Spleen (tissue), 11 donors: ENCODE measurements around the gene TCEAL3. TPM values are rescaled to one million over a fixed set of nuclear protein-coding genes. Genes with fewer than 3 reads are reported as not detected.

Experiments used
- DNase-seq: peaks from one replicate; pipeline ENCODE4 v3.0.0-alpha.2; 2020
- H3K27ac ChIP-seq, 8 donors: fragments of 200-600 bp; sonication (generic) in 7 of 8; 1 replicate in 4 of 8; 2 replicates in 4 of 8; pipeline versions ENCODE4 v1.5.0 to v1.8.0; 2016 to 2021; ENCODE audit warnings: inconsistent platforms in 4 of 8, mild to moderate bottlenecking in 4 of 8, moderate library complexity in 1 of 8
- H3K27me3 ChIP-seq, 7 donors: fragments of 200-600 bp; sonication (generic) in 6 of 7; replicated peaks in 1 of 7; 1 replicate in 4 of 7; 2 replicates in 3 of 7; pipeline versions ENCODE4 v1.5.0 to v1.8.0; 2016 to 2021; ENCODE audit warnings: inconsistent platforms in 3 of 7, mild to moderate bottlenecking in 1 of 7
- H3K36me3 ChIP-seq, 6 donors: fragments of 200-600 bp; sonication (generic) in 5 of 6; 1 replicate in 4 of 6; 2 replicates in 2 of 6; pipeline versions ENCODE4 v1.5.0 to v1.8.0; 2016 to 2021; ENCODE audit warnings: inconsistent platforms in 2 of 6
- H3K4me1 ChIP-seq, 6 donors: fragments of 200-600 bp; sonication (generic) in 5 of 6; 1 replicate in 3 of 6; 2 replicates in 3 of 6; pipeline versions ENCODE4 v1.5.0 to v1.8.0; 2016 to 2021; ENCODE audit warnings: inconsistent platforms in 3 of 6
- H3K4me3 ChIP-seq, 8 donors: fragments of 200-600 bp; sonication (generic) in 7 of 8; 1 replicate in 4 of 8; 2 replicates in 4 of 8; pipeline versions ENCODE4 v1.5.0 to v1.8.0; 2016 to 2021; ENCODE audit warnings: inconsistent platforms in 4 of 8, mild to moderate bottlenecking in 4 of 8, moderate library complexity in 2 of 8
- H3K9me3 ChIP-seq, 8 donors: fragments of 200-600 bp; sonication (generic) in 7 of 8; 1 replicate in 4 of 8; 2 replicates in 4 of 8; pipeline versions ENCODE4 v1.5.0 to v1.8.0; 2016 to 2021; ENCODE audit warnings: inconsistent platforms in 4 of 8
- CTCF ChIP-seq, 11 experiments: fragments of 200-600 bp in 7 of 11; fragments of 450-650 bp in 4 of 11; sonication (generic) in 4 of 11; IDR thresholded peaks in 8 of 11; conservative IDR thresholded peaks in 3 of 11; 1 replicate in 7 of 11; 2 replicates in 4 of 11; pipeline versions ENCODE4 v1.4.0 to v1.8.0; 2016 to 2021; ENCODE audit warnings: antibody characterized with exemption in 11 of 11, inconsistent platforms in 4 of 11, mild to moderate bottlenecking in 1 of 11
- POLR2A ChIP-seq, 3 donors: fragments of 450-650 bp; IDR thresholded peaks; one replicate each; pipeline ENCODE4 v1.5.1; 2017; ENCODE audit warnings: antibody characterized with exemption in 3 of 3, mild to moderate bottlenecking in 1 of 3
- POLR2AphosphoS5 ChIP-seq, 3 donors: sonication (generic); formaldehyde crosslinking; IDR thresholded peaks; one replicate each; pipeline ENCODE4 v1.5.1; 2017; ENCODE audit warnings: antibody characterized with exemption in 3 of 3
- WGBS, 5 donors: extraction: QIAGEN DNeasy Blood & Tissue Kit in 3 of 5; methylation state at CpG; one replicate each; pipeline versions ENCODE4 v1.1.5 to v1.1.7; 2013 to 2018; 5-methylcytosine and 5-hydroxymethylcytosine counted together
- intact Hi-C: fragments of 100-400 bp; cut with DNase I; formaldehyde crosslinking; loops from one replicate; pipeline ENCODE4 v1.15.0; 2023; ENCODE audit warnings: low total_unique reads
- polyA plus RNA-seq, 3 donors: library from polyadenylated mRNA; stranded (reverse); fragments of 200-250 nt; gene quantifications; one replicate each; pipeline ENCODE4 v1.2.1, GENCODE V29; 2013
- total RNA-seq, 7 donors: library from RNA; depleted of rRNA in 3 of 7; stranded (reverse); fragments of >200 nt in 3 of 7; fragmentation: NEBNext Ultra II Directional in 4 of 7; extraction: Animal tissue kit (Norgen Biotek cat#: 25700) in 4 of 7; gene quantifications; one replicate each; pipeline versions ENCODE4 v1.1.0 to v1.2.1, GENCODE V29; 2016 to 2021
- donor health status: healthy with polysubstance abuse.
- donor health status: DM: no; HTN: no; CAD: no; lungs with moderate emphysema.
- donor health status: DM: no; HTN: no; CAD: no.
- donor health status: Bipolar disorder and iron deficiency.
- donor health status: healthy.
- donor health status: DM: no; HTN: no; CAD: no.
- donor health status: DM: yes; HTN: yes; CAD: no.

Gene TCEAL3
- total and polyA plus RNA-seq, 10 donors: 16.1 to 36.4 (median 25.4) TPM

DNA sequence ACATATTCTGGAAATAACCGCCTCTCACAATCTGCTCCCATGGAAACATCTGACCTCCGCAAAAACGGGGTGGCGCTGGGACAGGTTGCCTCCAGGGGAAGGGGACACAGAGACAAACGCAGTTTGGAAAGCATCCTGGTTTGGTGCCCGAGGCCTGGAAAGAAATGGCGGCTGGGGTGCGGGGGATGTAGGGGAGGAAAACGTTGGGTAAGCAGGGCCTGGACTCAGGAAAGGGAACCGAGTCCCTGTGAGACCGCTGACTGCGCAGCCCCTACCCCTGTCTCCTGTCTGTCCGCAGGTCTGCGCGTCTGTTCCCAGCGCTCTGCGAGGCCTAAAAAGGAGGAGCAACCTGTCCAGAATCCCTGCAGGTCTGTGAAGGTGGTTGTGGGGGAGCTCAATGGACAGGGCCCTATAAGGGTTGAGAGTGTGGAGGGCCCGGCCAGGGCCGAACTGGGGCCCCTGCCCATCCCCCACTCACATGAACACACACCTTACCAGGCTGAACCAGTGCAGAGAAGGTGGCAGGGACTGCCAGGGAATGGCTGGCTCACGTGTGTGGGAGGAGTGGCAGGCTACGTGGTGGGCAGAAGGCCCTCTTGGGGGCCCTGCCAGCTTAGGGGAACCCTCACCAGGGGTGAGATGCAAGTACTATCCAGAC lies 672 bp downstream of the TCEAL3 start:
- Histone ChIP-seq H3K4me3 (peak overlapping the region; percentile 39 to 76 (median 48)), H3K27me3 (peaks cover 0 to 18% (median 0%) of the 10 kb centered on the region in 7 donors), H3K4me1 (peaks cover 0 to 6% (median 0%) of the 10 kb centered on the region in 6 donors), H3K27ac (peak overlapping the region; percentile 48 to 89 (median 83)), H3K36me3 (peaks cover 0 to 4% (median 0%) of the 10 kb centered on the region in 6 donors), H3K9me3 (no peaks in the 10 kb centered on the region)
- TF ChIP-seq POLR2A (IDR thresholded peaks at IDR 0.05) (no peak), POLR2AphosphoS5 (IDR thresholded peaks at IDR 0.05) (no peak)
- DNase-seq: peak; percentile 75
- WGBS, 5 donors: 7 to 24% (median 13%) methylated on average over 11 to 21 of the region's 21 CpGs
- intact Hi-C loops: no loop called here

DNA sequence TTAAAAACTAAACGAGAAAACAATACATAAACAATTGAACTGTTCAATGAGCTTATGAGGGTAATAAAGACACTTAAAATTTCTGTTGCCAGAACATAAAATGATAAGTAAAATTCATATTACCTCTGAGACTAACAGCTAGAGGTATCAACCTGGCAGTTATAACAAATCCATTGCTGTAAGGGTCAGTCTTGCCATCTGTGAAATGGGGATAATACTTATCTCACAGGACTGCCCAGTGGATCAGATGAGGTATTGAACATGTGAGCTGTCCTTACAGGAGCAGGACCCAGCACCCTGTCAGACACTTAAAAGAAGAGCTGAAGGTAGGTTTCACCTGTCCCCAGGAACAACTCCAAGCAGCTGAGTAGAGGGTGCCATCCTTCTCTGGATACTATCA lies 2.5 kb downstream of the TCEAL3 start:
- intact Hi-C loops: no loop called here
- Histone ChIP-seq H3K4me3 (no peak overlapping the region), H3K27me3 (peaks cover 0 to 18% (median 0%) of the 10 kb centered on the region in 7 donors), H3K36me3 (peaks cover 0 to 4% (median 0%) of the 10 kb centered on the region in 6 donors), H3K27ac (no peak overlapping the region), H3K9me3 (no peaks in the 10 kb centered on the region), H3K4me1 (peaks cover 0 to 6% (median 0%) of the 10 kb centered on the region in 6 donors)
- no peak for DNase-seq
- no peak for TF ChIP-seq POLR2AphosphoS5 (IDR thresholded peaks at IDR 0.05)
- no peak for TF ChIP-seq CTCF (IDR thresholded peaks at IDR 0.05 in 8 of 11, conservative IDR thresholded peaks at IDR 0.05 in 3 of 11)
- TF ChIP-seq POLR2A (IDR thresholded peaks at IDR 0.05): no peak
- WGBS, 5 donors: 69 to 94% (median 84%) methylated on average over 1 of the region's 1 CpG

GRCh38 chrX:103613362-103613890 lies 5.7 kb downstream of the TCEAL3 start:
- no peak for DNase-seq
- H3K27ac ChIP-seq: no peak overlapping the region
- H3K36me3 ChIP-seq: peaks cover 0 to 4% (median 0%) of the 10 kb centered on the region in 6 donors
- H3K4me3 ChIP-seq: no peak overlapping the region
- TF ChIP-seq POLR2AphosphoS5 (IDR thresholded peaks at IDR 0.05) (no peak), POLR2A (IDR thresholded peaks at IDR 0.05) (no peak)
- no peaks in the 10 kb centered on the region for H3K9me3 ChIP-seq
- H3K27me3 ChIP-seq: peaks cover 0 to 2% (median 0%) of the 10 kb centered on the region in 7 donors
- intact Hi-C loops: no loop called here
- WGBS, 5 donors: 49 to 79% (median 70%) methylated on average over 1 of the region's 1 CpG
- peaks cover 0 to 4% (median 0%) of the 10 kb centered on the region in 6 donors for H3K4me1 ChIP-seq

GRCh38 chrX:103614999-103615398 lies 7.2 kb downstream of the TCEAL3 start:
- no peaks in the 10 kb centered on the region for H3K4me1 ChIP-seq
- 67 to 100% (median 93%) methylated on average over 1 of the region's 1 CpG for WGBS, 5 donors
- no peak overlapping the region for H3K27ac ChIP-seq
- H3K9me3 ChIP-seq: no peaks in the 10 kb centered on the region
- TF ChIP-seq POLR2A (IDR thresholded peaks at IDR 0.05) (no peak), POLR2AphosphoS5 (IDR thresholded peaks at IDR 0.05) (no peak), CTCF (IDR thresholded peaks at IDR 0.05 in 8 of 11, conservative IDR thresholded peaks at IDR 0.05 in 3 of 11) (no peak)
- H3K27me3 ChIP-seq: no peaks in the 10 kb centered on the region
- H3K36me3 ChIP-seq: peaks cover 0 to 4% (median 0%) of the 10 kb centered on the region in 6 donors
- intact Hi-C loops: no loop called here
- no peak overlapping the region for H3K4me3 ChIP-seq
- DNase-seq: no peak

GRCh38 chrX:103615781-103616371 lies 8.1 kb downstream of the TCEAL3 start:
- no peak overlapping the region for H3K27ac ChIP-seq
- intact Hi-C loops: no loop called here
- no peak for TF ChIP-seq CTCF (IDR thresholded peaks at IDR 0.05 in 8 of 11, conservative IDR thresholded peaks at IDR 0.05 in 3 of 11)
- TF ChIP-seq POLR2A (IDR thresholded peaks at IDR 0.05): no peak
- TF ChIP-seq POLR2AphosphoS5 (IDR thresholded peaks at IDR 0.05): no peak
- DNase-seq: no peak
- H3K36me3 ChIP-seq: no peaks in the 10 kb centered on the region
- no peaks in the 10 kb centered on the region for H3K4me1 ChIP-seq
- H3K27me3 ChIP-seq: no peaks in the 10 kb centered on the region
- no peaks in the 10 kb centered on the region for H3K9me3 ChIP-seq
- no peak overlapping the region for H3K4me3 ChIP-seq
